G401 (cell line): ENCODE results near the gene CABCOCO1. TPM values are rescaled to one million over a fixed set of nuclear protein-coding genes. Genes with fewer than 3 reads are reported as not detected.
"Not testable (repeated sequence)": the region's sequence is repeated elsewhere in the genome, so short reads cannot be mapped to it uniquely, and the experiment has no call there.

Experiments
- DNase-seq: peaks from one replicate; pipeline ENCODE4 v3.0.0-alpha.2; 2015; ENCODE audit warnings: low spot score
- in situ Hi-C: cut with HindIII; loops from 2 replicates; pipeline ENCODE4 v1.10.0; 2016; ENCODE audit warnings: low sequenced_read_pairs, mixed read lengths
- total RNA-seq: library from RNA; depleted of rRNA; stranded (reverse); fragments of >200 nt; shearing (Covaris generic); gene quantifications from 2 replicates; pipeline ENCODE4 v1.2.3, GENCODE V29; 2014

Gene CABCOCO1
- total RNA-seq, 1 experiment from 2014 or later: 0.58 TPM

- in situ Hi-C loops: no loop called here
- DNase-seq: no peak
These were observed 22.8 kb upstream of the CABCOCO1 start for GRCh38 chr10:61639952-61640351.

GRCh38 chr10:61640856-61641255, 21.9 kb upstream of the CABCOCO1 start:
- in situ Hi-C loops: no loop called here
- no peak for DNase-seq

- in situ Hi-C loops: no loop called here
- no peak for DNase-seq
These were observed 20.6 kb upstream of the CABCOCO1 start for GRCh38 chr10:61642150-61642571.

DNA sequence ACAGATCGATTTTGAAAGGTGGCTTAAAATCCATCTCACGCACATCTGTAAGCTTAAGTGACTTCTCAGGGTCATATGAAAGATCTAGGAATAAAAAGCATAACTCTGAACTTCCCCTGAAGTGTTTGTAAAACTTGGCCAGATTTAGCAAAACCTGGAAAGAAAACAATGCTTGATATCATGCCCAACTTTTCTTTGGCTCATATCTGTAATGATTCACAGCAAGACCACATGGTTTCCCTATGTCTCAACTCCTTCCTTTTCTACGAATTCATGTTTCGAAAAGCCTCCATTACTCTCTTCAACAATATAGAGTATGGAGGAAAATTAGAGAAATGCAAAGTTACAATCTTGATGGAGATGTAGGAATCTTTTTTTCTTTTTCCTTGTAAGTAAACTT, 20.1 kb upstream of the CABCOCO1 start:
- DNase-seq: no peak
- in situ Hi-C loops: no loop called here

DNA sequence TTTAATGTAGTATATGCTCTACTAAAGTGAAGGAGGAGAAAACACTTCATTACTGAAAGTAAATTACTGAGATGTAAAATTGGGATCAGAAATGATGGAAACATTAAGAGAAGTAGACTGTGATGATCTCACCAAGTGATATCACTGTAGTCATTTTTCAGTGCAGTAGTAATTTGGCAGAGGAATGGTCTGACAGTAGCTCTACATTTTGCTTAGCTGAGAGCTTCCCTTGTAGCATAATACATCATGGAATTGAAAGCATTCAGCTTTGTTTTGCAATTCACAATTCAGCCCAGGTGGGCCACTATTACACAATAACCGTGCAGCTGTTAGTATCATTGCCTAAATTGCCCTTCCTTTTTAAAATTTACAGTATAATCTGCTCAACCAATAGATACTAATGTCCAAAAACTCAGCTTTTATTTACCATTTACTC, 19.4 kb upstream of the CABCOCO1 start:
- in situ Hi-C loops: no loop called here
- no peak for DNase-seq

GRCh38 chr10:61653699-61654098, 9.0 kb upstream of the CABCOCO1 start:
- DNase-seq: no peak
- in situ Hi-C loops: no loop called here

GRCh38 chr10:61655335-61655851, 7.3 kb upstream of the CABCOCO1 start:
- in situ Hi-C loops: no loop called here
- DNase-seq: no peak

- no peak for DNase-seq
- in situ Hi-C loops: no loop called here
These were observed 737 bp downstream of the CABCOCO1 start for GRCh38 chr10:61663466-61663865.

DNA sequence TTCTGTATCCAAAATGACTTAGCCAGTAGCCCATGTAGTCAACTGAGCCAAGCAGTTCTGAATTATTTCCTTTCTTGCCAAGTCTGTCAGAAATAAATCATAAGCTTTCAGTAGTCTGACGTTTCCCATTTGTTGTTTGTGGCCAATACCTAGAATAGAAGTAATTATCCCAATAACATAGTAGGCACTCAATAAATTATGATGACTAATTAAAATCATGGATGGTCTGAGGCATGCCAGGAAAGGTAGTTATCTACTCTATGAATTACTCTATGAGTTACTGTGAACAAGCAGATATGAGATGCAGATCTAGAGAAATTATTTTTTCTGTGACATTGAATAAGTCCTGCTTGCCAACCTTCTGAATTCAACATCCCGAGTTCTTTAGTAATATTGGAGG, 2.3 kb downstream of the CABCOCO1 start:
- no peak for DNase-seq
- in situ Hi-C loops: no loop called here

- in situ Hi-C loops: no loop called here
- DNase-seq: no peak
These were observed 6.5 kb downstream of the CABCOCO1 start for GRCh38 chr10:61669161-61669725.

- DNase-seq: no peak
- in situ Hi-C loops: no loop called here
These were observed 7.1 kb downstream of the CABCOCO1 start for GRCh38 chr10:61669849-61670248.

- no peak for DNase-seq
- in situ Hi-C loops: no loop called here
These were observed 10.6 kb downstream of the CABCOCO1 start for GRCh38 chr10:61673360-61673759.

- DNase-seq: no peak
- in situ Hi-C loops: no loop called here
These were observed 19.6 kb downstream of the CABCOCO1 start for GRCh38 chr10:61682323-61682722.

- no peak for DNase-seq
- in situ Hi-C loops: no loop called here
These were observed 20.6 kb downstream of the CABCOCO1 start for GRCh38 chr10:61683319-61683718.

- no peak for DNase-seq
These were observed 22.3 kb downstream of the CABCOCO1 start for GRCh38 chr10:61684894-61685507.

GRCh38 chr10:61688551-61689308, 26.0 kb downstream of the CABCOCO1 start:
- no peak for DNase-seq
- in situ Hi-C loops: no loop called here

More at GRCh38 chr10:61684894-61685507, 22.3 kb downstream of the CABCOCO1 start:
- in situ Hi-C loops: no loop called here

- in situ Hi-C loops, DNase-seq: not testable (repeated sequence)
These were observed 28.9 kb downstream of the CABCOCO1 start for GRCh38 chr10:61691667-61692066.

- in situ Hi-C loops: no loop called here
These were observed 29.8 kb downstream of the CABCOCO1 start for GRCh38 chr10:61692447-61693010.

DNA sequence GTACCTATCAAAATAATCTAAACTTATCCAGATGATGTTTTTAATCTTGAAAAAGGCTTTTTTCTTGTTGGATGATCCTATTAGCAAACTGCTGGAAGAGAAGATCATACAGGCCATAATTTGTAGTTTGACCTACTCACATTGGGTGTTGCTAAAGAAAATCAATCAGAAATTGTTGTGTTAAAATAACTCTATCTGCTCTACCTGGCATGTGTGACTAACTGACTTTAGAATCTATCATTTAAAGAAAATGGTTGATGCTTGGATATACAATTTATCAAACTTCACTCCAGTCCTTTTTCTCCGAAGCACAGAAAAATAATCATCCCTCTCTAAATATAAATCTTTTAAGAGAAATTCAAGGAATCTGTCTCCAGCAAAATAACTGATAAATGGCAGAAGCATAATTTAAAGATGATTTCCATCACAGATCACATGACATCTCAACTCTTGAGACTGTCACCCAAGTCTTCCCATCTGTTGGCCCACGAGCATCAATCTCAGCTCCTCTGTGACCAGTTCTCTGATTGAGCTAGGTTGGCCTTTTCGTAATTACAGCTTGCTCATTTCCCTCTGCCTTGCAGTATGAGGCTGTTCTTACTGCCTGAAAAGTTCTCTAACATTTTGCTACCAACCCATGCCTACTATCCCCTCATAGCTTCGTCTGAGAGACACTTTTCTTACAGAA, 36.4 kb downstream of the CABCOCO1 start:
- no peak for DNase-seq
- in situ Hi-C loops: no loop called here

More at GRCh38 chr10:61692447-61693010, 29.8 kb downstream of the CABCOCO1 start:
- no peak for DNase-seq
